ENCODE results near the gene CGB5.
"Not testable (repeated sequence)": the region's sequence is repeated elsewhere in the genome, so short reads cannot be mapped to it uniquely, and the experiment has no call there.

Gene CGB5

DNA sequence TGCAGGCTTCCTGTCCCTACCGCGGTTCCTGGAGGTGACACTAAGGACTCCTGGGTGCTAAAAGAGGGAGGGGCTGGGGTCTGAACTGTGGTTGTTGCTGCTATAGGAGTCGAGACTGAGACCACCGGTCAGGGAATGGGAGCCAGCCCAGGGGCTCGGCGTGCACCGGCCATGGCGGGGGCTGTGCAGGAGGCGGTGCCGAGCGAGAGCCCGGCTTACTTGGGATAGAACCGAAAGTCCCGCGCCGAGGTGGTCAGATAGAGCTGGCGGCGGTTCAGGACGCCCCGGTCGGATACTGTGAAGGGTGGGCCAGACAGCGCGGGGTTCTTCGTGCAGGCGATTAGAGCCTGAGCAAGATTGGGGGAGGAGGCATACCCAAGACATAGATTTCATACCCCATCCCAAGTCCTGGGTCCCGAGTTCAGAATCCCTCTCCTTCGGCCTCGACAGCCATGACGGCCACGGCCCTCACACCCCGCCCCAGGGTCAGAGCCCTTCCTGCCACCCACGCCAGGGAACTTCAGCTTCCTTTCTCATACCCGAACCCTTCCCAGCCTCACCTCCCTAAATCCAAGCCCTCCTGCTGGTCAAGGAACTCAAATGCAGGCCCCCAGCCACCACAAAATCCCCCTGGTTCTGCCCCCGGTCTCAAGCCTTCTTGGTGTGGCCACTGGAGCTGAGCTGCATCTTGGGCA lies 13.4 kb downstream of the CGB5 start:
- DNase-seq (ENCODE audit: low spot score); FAIRE-seq: not testable (repeated sequence)

DNA sequence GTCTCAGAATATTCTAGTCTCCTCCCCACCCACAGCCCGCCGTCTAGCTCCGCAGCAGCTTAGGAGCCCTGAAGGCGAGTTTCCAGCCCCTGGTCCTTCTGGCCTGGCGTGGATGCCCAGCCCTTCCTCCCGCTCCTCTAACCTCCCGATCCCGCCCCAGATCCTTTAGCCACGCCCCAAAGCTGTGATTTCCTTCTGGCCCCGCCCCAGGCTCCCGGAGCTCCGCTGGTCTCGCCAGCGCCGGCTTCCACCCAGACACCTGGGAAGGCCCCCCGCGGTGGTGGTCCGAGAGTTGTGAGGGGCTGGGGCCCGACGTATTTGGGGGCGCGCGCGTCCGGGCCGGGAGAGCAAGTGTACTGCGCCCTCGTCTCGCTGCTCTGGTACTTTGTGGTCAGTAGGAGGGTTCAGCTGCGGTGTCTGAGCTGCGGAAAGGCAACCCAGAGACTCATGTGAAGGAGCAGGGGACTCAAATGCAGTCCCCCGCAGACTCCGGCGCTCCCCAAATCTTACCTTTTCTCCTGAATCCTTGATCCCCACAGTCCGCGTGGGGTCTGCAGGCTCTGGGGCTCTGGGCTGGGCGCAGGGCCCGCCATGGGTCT lies 14.1 kb downstream of the CGB5 start, which contains the start of gene CGB7:
Gene CGB7 (minus strand): TSS at position 114 of the 599 bp plus-strand sequence. CDS start 2,374 bp downstream, outside the sequence.
- DNase-seq (ENCODE audit: low spot score) (peak; percentile 87), FAIRE-seq (no peak)

GRCh38 chr19:49058562-49058961 lies 14.9 kb downstream of the CGB5 start:
- DNase-seq (ENCODE audit: low spot score) (no peak), FAIRE-seq (no peak)

DNA sequence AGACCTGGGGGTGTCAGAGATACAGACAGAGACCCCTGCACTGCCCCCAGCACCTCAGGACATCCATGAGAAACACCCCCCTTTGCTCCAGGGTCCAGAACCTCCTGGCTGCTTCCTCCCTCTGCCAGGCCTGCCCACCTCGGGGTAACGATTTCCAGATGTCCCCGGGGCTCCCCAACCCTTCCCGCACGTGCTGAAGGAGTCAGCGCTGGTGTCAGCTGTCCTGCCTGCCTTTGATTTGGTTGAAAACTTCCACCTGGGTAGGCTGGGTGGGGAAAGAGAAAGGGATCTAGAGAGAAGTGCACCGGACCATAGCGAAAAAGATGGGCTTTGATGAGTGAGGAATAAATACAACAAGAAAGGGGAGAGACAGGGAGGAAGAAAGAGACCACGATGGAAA lies 15.4 kb downstream of the CGB5 start:
- no peak for FAIRE-seq
- no peak for DNase-seq (ENCODE audit: low spot score)

DNA sequence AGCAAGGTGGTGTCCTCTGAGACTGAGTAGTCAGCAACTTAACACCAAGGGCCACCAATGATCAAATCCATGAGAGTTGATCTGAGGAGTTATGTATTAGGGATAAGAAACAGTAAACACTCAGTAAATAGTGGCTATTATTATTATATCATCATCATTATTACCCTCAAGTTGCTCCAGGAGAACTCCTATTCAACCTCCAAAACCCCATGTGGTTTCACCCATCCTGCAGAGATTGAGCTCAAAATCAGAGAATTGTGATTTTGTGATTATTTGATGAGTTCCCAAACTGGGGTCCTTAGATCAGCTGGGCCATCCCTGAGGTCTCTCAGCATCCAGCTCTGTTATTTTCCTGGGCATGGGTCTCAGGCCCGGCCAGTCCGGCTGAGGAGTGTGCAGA lies 17.4 kb downstream of the CGB5 start:
- DNase-seq (ENCODE audit: low spot score) = no peak
- no peak for FAIRE-seq

GRCh38 chr19:49061445-49061844 lies 17.8 kb downstream of the CGB5 start:
- DNase-seq (ENCODE audit: low spot score) = no peak
- no peak for FAIRE-seq

DNA sequence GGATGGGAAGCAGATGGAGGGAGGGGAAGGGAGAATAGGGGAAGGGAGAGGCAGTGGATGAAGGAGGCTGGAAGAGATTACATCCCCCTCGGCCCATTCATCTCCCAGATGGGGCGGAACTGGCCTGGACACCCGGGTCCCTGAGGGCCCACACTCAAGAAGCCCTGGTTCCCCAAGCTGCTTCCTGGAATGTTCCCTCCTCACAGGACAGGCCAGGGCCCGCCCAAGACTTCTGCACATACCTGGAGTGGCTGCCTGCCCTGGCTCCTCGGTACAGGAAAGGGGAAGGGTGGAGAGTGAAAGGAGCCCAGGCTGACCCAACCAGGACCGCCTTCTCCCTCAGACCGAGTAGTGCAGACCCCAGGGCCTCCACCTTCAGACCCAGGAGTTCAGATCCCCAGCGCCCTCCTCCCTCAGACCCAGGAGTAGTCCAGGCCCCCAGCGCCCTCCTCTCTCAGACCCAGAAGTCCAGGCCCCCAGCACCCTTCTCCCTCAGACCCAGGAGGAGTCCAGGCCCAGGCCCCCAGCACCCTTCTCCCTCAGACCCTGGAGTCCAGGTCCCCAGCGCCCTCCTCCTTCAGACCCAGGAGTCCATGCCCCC lies 20.5 kb downstream of the CGB5 start:
- no peak for FAIRE-seq

GRCh38 chr19:49064768-49065611 lies 21.3 kb downstream of the CGB5 start, which contains the start of gene NTF4:
NTF4 (minus strand) TSS chr19:49064818; CDS start chr19:49061997, 2,821 bp downstream.
- FAIRE-seq = peak; percentile 59
- DNase-seq (ENCODE audit: low spot score) = peak; percentile 83

More for the DNA sequence above, 20.5 kb downstream of the CGB5 start:
- no peak for DNase-seq (ENCODE audit: low spot score)

DNA sequence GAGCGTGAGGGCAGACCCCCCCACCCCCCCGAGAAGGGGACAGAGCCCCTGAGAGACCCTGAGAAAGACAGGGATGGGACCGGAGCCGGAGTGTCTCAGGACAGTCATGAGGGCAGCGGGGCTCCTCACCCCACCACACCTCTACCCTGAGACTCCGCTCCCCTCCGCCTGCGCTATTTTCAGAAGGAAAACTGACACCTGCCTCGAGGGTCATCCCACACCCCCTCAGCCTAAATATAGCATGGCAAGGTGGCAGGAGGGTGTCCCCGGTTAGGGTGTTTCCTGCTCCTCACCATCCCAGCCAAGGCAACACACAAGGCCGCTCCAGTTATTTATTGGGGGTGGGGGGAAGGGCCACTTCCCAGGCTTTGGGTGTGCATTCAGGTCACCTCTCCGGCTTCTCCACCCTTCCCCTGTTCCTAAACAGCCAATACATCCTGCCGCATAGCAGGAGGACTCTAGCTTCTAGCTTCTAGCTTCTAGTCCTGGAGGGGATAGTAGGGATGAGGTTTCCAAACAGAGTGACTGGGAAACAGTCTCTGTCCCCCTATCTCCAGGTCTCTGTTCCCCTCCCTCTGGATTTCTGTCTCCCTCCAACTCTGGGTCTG lies 22.4 kb downstream of the CGB5 start:
- DNase-seq (ENCODE audit: low spot score) = no peak
- no peak for FAIRE-seq

GRCh38 chr19:49067554-49067953 lies 23.9 kb downstream of the CGB5 start:
- FAIRE-seq (no peak), DNase-seq (ENCODE audit: low spot score) (no peak)

DNA sequence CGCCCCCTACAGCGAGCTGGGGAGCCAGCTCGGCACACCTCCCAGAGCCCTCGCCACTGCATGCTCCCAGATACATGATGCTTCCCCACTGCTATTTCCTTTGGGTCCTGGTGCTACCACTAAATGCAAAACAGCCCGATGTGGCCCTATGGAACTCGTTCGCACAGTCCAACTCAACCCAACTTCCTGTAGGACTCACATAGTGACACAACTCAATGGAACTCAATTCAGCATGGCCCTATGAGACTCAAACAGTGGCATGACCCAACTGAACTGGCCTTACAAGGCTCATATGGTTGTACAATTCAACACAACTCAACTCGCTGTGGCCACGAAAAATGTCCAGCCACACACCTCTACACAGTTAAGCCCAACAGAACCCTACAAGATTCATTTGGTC lies 25.4 kb downstream of the CGB5 start:
- FAIRE-seq (no peak), DNase-seq (ENCODE audit: low spot score) (no peak)

GRCh38 chr19:49070416-49070815 lies 26.8 kb downstream of the CGB5 start:
- no peak for FAIRE-seq
- no peak for DNase-seq (ENCODE audit: low spot score)

DNA sequence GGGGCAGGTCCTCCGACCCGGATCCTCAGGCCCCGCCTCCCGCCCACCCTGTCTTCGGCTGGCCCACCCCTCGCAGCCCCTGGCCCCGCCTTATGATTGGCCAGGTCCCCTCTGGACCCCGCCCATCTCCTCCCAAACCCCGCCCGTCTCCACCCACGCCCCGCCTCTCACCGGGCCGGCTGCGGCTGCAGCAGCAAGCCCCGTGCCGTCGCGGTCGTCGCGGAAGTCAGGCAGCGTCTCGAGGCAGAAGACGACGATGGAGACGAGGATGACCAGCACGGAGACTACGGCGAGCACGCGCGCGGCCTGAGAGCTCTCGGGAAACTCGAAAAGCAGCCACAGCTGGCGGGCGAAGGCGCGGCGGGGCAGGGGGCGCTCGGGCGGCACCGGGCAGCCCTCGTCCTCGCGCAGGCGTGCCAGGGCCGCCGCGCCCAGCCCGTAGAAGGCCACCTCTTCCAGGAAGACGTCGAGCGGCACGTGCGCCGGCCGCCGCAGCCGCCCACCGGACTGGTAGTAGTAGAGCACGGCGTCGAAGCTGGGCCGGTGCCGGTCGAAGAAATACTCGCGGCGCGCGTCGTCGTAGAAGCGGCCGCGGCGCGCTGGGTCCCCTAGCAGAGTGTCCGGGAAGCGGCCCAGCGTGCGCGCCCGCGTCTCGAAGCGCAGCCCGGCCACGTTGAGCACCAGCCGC lies 28.4 kb downstream of the CGB5 start:
- FAIRE-seq (no peak), DNase-seq (ENCODE audit: low spot score) (no peak)

DNA sequence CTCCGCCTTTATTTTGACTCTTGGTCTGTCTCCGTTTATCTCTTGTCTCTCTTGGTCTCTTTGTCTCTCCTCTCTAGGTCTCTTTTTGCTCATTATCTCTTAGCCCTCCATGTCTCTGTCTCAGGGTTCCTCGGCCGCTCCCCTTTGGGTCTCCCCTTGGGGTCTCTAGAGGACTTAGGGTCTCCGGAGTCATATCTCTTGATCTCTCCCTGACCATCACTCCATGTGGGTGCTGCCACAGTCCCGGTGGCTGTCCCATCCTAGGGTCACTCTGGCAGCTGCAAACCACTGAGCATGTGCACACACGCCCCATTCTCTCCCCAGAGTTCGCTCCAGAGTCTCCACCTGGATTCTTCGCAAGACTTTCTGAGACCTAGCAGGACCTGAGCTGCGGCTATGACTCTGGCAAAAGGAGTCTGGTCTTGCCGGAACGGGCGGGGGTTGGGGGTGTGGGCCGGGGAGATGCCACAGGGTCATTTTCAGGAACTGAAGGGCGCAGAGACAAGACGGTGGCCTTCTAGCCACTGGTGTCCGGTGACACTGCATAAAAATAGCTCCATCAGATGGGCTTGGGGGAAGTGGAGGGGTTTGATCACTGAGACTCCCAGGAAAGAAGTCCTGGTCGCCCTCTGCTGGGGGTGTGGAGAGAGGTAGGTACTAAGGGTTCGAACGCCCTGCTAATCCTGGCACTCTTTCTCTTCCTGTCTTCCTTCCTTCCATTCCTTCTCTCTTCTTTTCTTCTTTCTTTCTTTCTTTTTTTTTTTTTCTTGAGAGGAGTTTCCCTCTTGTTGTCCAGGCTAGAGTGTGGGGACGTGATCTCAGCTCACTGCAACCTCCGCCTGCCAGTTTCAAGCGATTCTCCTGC lies 30.1 kb downstream of the CGB5 start:
- DNase-seq (ENCODE audit: low spot score) = no peak
- no peak for FAIRE-seq

- FAIRE-seq; DNase-seq (ENCODE audit: low spot score): not testable (repeated sequence)
These were observed 31.2 kb downstream of the CGB5 start for GRCh38 chr19:49074869-49075268.

DNA sequence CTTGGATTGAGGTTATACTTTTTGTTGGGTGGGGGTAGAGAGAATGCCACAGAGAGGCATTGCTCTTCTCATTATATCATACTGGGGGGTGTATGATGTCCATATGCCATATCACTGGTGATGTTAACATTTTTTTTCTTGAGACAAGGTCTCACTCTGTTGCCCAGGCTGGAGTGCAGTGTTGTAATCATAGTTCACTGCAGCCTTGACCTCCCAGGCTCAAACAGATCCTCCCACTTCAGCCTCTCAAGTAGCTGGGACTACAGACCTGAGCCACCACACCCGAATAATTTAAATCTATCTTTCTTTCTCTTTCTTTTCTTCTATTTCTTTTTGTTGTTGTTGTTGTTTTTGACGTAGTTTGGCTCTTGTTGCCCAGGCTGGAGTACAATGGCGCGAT lies 36.7 kb downstream of the CGB5 start:
- FAIRE-seq = no peak
- DNase-seq (ENCODE audit: low spot score) = no peak

- no peak for FAIRE-seq
- DNase-seq (ENCODE audit: low spot score) = no peak
These were observed 37.6 kb downstream of the CGB5 start for GRCh38 chr19:49081273-49081672.

- DNase-seq (ENCODE audit: low spot score) (no peak), FAIRE-seq (no peak)
These were observed 40.8 kb downstream of the CGB5 start for GRCh38 chr19:49084206-49085019.
